Measurements from ENCODE around the gene CD6.

GRCh38 chr11:60973699-60974098 is 2.2 kb downstream of the CD6 start:
- no peak for TF ChIP-seq CTCF (IDR thresholded peaks at IDR 0.05 in 2 of 3, conservative IDR thresholded peaks at IDR 0.05 in 1 of 3; ENCODE audit: borderline replicate concordance in 1 of 3, insufficient read depth in 1 of 3, low read depth in 2 of 3, low read length in 2 of 3)
- TF ChIP-seq YY1 (IDR thresholded peaks at IDR 0.05; ENCODE audit: extremely low read depth, insufficient replicate concordance, low read depth, low read length), result no peak
- no peak for TF ChIP-seq POLR2A (IDR thresholded peaks at IDR 0.05; ENCODE audit: borderline replicate concordance, extremely low read depth, insufficient read depth, insufficient read length)
- TF ChIP-seq EZH2phosphoT487 (IDR thresholded peaks at IDR 0.05; ENCODE audit: borderline replicate concordance), result no peak

Data from HCT116 (cell line).